Measurements from ENCODE around the gene HYAL3.
"Not testable (repeated sequence)": the region's sequence is repeated elsewhere in the genome, so short reads cannot be mapped to it uniquely, and the experiment has no call there.

HYAL3 gene

GRCh38 chr3:50268703-50269451 is 30.3 kb downstream of the HYAL3 start, which contains the start of gene SEMA3B:
TSS of gene SEMA3B (plus strand) at chr3:50269147. CDS start at chr3:50269241, 94 bp downstream.
- DNase-seq = no peak

- no peak for DNase-seq
These were observed 30.9 kb downstream of the HYAL3 start for GRCh38 chr3:50268276-50268675.

GRCh38 chr3:50267280-50267913 is 31.8 kb downstream of the HYAL3 start:
- no peak for DNase-seq

GRCh38 chr3:50266836-50267235 is 32.4 kb downstream of the HYAL3 start:
- no peak for DNase-seq

- no peak for DNase-seq
These were observed 33.2 kb downstream of the HYAL3 start for GRCh38 chr3:50266017-50266416.

GRCh38 chr3:50265571-50265970 is 33.6 kb downstream of the HYAL3 start:
- DNase-seq = no peak

GRCh38 chr3:50264964-50265485 is 34.2 kb downstream of the HYAL3 start:
- DNase-seq = no peak

GRCh38 chr3:50264383-50264963 is 34.7 kb downstream of the HYAL3 start:
- DNase-seq = no peak

- DNase-seq = no peak
These were observed 35.5 kb downstream of the HYAL3 start for GRCh38 chr3:50263478-50264382.

- DNase-seq = no peak
These were observed 36.4 kb downstream of the HYAL3 start for GRCh38 chr3:50262778-50263177.

- not testable (repeated sequence) for DNase-seq
These were observed 37.0 kb downstream of the HYAL3 start for GRCh38 chr3:50262200-50262599.

- DNase-seq = no peak
These were observed 37.7 kb downstream of the HYAL3 start for GRCh38 chr3:50261505-50261904.

GRCh38 chr3:50260942-50261441 is 38.2 kb downstream of the HYAL3 start:
- no peak for DNase-seq

- peak; percentile 78 to 91 for DNase-seq
These were observed 38.9 kb downstream of the HYAL3 start for GRCh38 chr3:50260027-50260941.

- no peak for DNase-seq
These were observed 39.7 kb downstream of the HYAL3 start for GRCh38 chr3:50259432-50260026.

- DNase-seq = no peak
These were observed 40.2 kb downstream of the HYAL3 start for GRCh38 chr3:50258979-50259378.

- no peak for DNase-seq
These were observed 41.0 kb downstream of the HYAL3 start for GRCh38 chr3:50258029-50258680.

GRCh38 chr3:50256978-50257890 is 42.0 kb downstream of the HYAL3 start:
- no peak for DNase-seq

GRCh38 chr3:50255251-50255615 is 44.0 kb downstream of the HYAL3 start:
- DNase-seq = no peak

Measured in stimulated activated CD4-positive, alpha-beta T cell treated with anti-CD3 and anti-CD28 coated beads, Interleukin-2, amount 100 ng/mL, for 48 hours (primary cell).